Lower lobe of right lung (tissue), 2 donors: Measurements from ENCODE around the gene SPEF2. TPM values are rescaled to one million over a fixed set of nuclear protein-coding genes. Genes with fewer than 3 reads are reported as not detected.

ENCODE experiments used
- ATAC-seq, 2 donors: fragments of 200-7000 bp; cut with Tn5 transposase; one replicate each; pipeline ENCODE4 v1.9.1; 2020 to 2022; ENCODE audit warnings: mild to moderate bottlenecking in 2 of 2, moderate library complexity in 2 of 2
- DNase-seq: peaks from one replicate; pipeline ENCODE4 v3.0.0-alpha.2; 2020
- H3K27ac ChIP-seq: fragments of 200-600 bp; one replicate; pipeline ENCODE4 v1.8.0; 2022
- H3K27me3 ChIP-seq: fragments of 200-600 bp; one replicate; pipeline ENCODE4 v1.8.0; 2022; ENCODE audit warnings: low read depth
- H3K36me3 ChIP-seq: fragments of 200-600 bp; one replicate; pipeline ENCODE4 v1.8.0; 2022; ENCODE audit warnings: mild to moderate bottlenecking
- H3K4me1 ChIP-seq: fragments of 200-600 bp; one replicate; pipeline ENCODE4 v1.8.0; 2022
- H3K4me3 ChIP-seq: fragments of 200-600 bp; one replicate; pipeline ENCODE4 v1.8.0; 2022; ENCODE audit warnings: mild to moderate bottlenecking
- H3K9me3 ChIP-seq: fragments of 200-600 bp; one replicate; pipeline ENCODE4 v1.8.0; 2022
- intact Hi-C: fragments of 100-400 bp; cut with DNase I; formaldehyde crosslinking; loops from one replicate; pipeline ENCODE4 v1.11.0; 2022
- total RNA-seq: library from RNA; stranded (reverse); fragmentation: NEBNext Ultra II Directional; extraction: Animal tissue kit (Norgen Biotek cat#: 25700); gene quantifications from one replicate; pipeline ENCODE4 v1.2.1, GENCODE V29; 2021
- TF ChIP-seq, protein P1 (sequence below): fragments of 200-600 bp; IDR thresholded peaks from one replicate; pipeline ENCODE4 v1.8.0; 2022; ENCODE audit warnings: antibody characterized with exemption, mild to moderate bottlenecking
- donor health status: DM: no; HTN: yes; CAD: no; lungs with severe emphysema.

SPEF2 gene
- total RNA-seq, 1 donor from 2014 or later: 17.6 TPM

DNA sequence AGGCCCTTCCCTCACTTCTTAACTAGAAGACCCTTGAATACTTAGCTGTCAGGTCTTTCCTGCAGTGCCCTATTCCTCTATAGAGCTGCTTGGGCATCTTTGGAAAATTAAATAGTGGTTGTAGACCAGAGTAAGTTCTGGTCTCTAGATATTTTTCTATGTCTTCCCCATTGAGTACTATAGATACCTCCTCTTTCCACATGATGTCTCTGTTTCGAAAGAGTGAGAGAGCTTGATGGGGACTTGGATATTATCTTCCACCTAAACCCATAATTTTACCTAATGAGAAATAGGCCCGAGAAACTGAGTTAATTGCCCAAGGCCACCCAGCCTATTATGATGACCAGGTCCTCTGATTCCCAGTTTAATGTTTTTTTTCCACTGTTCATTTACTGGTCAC lies 40.2 kb downstream of the SPEF2 start:
- Histone ChIP-seq H3K27ac (no peak overlapping the region), H3K4me3 (no peak overlapping the region), H3K4me1 (no peaks in the 10 kb centered on the region), H3K36me3 (no peaks in the 10 kb centered on the region), H3K9me3 (no peaks in the 10 kb centered on the region), H3K27me3 (no peaks in the 10 kb centered on the region)
- intact Hi-C loops: no loop called here
- DNase-seq (no peak), ATAC-seq (no peak)
- TF ChIP-seq, protein P1, sequence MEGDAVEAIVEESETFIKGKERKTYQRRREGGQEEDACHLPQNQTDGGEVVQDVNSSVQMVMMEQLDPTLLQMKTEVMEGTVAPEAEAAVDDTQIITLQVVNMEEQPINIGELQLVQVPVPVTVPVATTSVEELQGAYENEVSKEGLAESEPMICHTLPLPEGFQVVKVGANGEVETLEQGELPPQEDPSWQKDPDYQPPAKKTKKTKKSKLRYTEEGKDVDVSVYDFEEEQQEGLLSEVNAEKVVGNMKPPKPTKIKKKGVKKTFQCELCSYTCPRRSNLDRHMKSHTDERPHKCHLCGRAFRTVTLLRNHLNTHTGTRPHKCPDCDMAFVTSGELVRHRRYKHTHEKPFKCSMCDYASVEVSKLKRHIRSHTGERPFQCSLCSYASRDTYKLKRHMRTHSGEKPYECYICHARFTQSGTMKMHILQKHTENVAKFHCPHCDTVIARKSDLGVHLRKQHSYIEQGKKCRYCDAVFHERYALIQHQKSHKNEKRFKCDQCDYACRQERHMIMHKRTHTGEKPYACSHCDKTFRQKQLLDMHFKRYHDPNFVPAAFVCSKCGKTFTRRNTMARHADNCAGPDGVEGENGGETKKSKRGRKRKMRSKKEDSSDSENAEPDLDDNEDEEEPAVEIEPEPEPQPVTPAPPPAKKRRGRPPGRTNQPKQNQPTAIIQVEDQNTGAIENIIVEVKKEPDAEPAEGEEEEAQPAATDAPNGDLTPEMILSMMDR: no peak

DNA sequence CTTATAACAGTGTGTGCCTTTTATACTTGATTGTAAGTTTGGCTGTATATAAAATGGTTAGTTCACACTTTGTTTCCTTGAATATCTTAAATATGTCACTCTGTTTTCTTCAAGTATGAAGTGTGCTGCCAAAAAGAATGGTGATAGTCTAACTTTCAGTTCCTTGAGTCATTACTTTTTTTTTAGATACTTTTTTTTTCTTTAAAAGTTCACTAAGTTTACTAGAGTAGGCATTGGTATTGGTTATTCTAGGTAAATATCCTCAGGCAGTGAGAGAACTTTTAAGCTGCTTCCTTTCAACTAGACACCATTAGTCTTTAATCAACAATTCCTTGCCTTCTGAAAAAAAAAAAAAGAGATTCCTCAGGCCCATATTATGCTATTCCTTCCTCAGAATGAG lies 41.9 kb downstream of the SPEF2 start:
- TF ChIP-seq, protein P1: no peak
- Histone ChIP-seq H3K4me1 (no peaks in the 10 kb centered on the region), H3K4me3 (no peak overlapping the region), H3K27ac (no peak overlapping the region), H3K36me3 (no peaks in the 10 kb centered on the region), H3K27me3 (no peaks in the 10 kb centered on the region), H3K9me3 (no peaks in the 10 kb centered on the region)
- DNase-seq (no peak), ATAC-seq (no peak)
- intact Hi-C loops: no loop called here

DNA sequence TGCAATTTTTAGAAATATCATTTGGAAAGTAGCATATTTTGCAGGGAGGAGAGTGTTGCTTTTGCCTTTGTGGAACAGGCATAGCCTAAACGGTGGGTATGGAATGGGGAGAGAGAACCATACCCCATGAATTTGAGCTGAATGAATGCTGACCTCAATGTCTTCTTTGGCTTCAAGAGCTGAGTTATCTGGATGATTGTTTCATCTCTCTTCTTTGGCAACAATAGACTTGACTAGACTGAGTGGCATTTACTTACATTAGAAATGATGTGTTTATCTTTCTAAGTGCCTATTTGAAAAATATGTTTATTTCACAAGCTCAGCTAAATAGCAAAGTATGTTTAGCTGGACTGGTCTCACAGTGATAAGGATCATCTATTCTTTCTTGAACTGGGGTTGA lies 42.8 kb downstream of the SPEF2 start:
- no peaks in the 10 kb centered on the region for H3K9me3 ChIP-seq
- no peaks in the 10 kb centered on the region for H3K4me1 ChIP-seq
- no peak overlapping the region for H3K27ac ChIP-seq
- no peak for DNase-seq
- ATAC-seq: no peak
- intact Hi-C loops: no loop called here
- H3K4me3 ChIP-seq: no peak overlapping the region
- no peaks in the 10 kb centered on the region for H3K27me3 ChIP-seq
- TF ChIP-seq, protein P1: no peak
- H3K36me3 ChIP-seq: no peaks in the 10 kb centered on the region

DNA sequence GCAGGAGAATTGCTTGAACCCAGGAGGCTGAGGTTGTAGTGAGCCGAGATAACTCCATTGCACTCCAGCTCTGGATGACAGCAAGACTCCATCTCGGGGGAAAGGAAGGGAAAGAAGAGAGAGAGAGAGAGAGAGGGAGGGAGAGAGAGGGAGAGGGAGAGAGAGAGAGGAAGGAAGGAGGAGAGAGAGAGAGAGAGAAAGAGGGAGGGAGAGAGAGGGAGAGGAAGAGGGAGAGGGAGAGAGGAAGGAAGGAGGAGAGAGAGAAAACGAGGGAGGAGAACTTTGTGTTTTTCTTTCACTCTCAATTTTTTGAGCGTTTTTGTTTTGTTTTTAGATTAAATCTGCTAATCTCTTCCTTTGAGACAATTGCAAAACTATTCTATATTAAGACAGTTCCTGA lies 46.9 kb downstream of the SPEF2 start:
- Histone ChIP-seq H3K27ac (no peak overlapping the region), H3K9me3 (no peaks in the 10 kb centered on the region), H3K4me1 (no peaks in the 10 kb centered on the region), H3K4me3 (no peak overlapping the region), H3K36me3 (no peaks in the 10 kb centered on the region), H3K27me3 (no peaks in the 10 kb centered on the region)
- ATAC-seq: no peak
- intact Hi-C loops: no loop called here
- TF ChIP-seq, protein P1: no peak
- no peak for DNase-seq

- TF ChIP-seq, protein P1: no peak
- H3K27ac ChIP-seq: no peak overlapping the region
Observed at GRCh38 chr5:35665096-35665495, 47.4 kb downstream of the SPEF2 start.

GRCh38 chr5:35668319-35668718 lies 50.7 kb downstream of the SPEF2 start:
- ATAC-seq (no peak), DNase-seq (no peak)
- Histone ChIP-seq H3K27ac (no peak overlapping the region), H3K4me3 (no peak overlapping the region), H3K9me3 (no peaks in the 10 kb centered on the region), H3K27me3 (no peaks in the 10 kb centered on the region), H3K4me1 (no peaks in the 10 kb centered on the region), H3K36me3 (no peaks in the 10 kb centered on the region)
- TF ChIP-seq, protein P1: no peak
- intact Hi-C loops: no loop called here

More at GRCh38 chr5:35665096-35665495, 47.4 kb downstream of the SPEF2 start:
- Histone ChIP-seq H3K9me3 (no peaks in the 10 kb centered on the region), H3K27me3 (no peaks in the 10 kb centered on the region), H3K4me3 (no peak overlapping the region), H3K36me3 (no peaks in the 10 kb centered on the region), H3K4me1 (no peaks in the 10 kb centered on the region)
- intact Hi-C loops: no loop called here
- ATAC-seq (no peak), DNase-seq (no peak)
